Esophagus muscularis mucosa (tissue), 4 donors: ENCODE measurements around the gene CHST5. TPM values are rescaled to one million over a fixed set of nuclear protein-coding genes. Genes with fewer than 3 reads are reported as not detected.

Experiments
- DNase-seq: peaks from one replicate; pipeline ENCODE4 v3.0.0-alpha.2; 2017; ENCODE audit errors: extremely low spot score
- H3K27ac ChIP-seq, 4 donors: fragments of 200-600 bp; sonication (generic); replicated peaks in 1 of 4; 1 replicate in 3 of 4; 2 replicates in 1 of 4; pipeline ENCODE4 v1.5.1; 2016 to 2019; ENCODE audit warnings: mild to moderate bottlenecking in 1 of 4
- H3K27me3 ChIP-seq, 4 donors: fragments of 200-600 bp; sonication (generic); one replicate each; pipeline versions ENCODE4 v1.5.1 to v1.6.0; 2016 to 2019
- H3K36me3 ChIP-seq, 4 donors: fragments of 200-600 bp; sonication (generic); one replicate each; pipeline ENCODE4 v1.5.1; 2016 to 2019
- H3K4me1 ChIP-seq, 4 donors: fragments of 200-600 bp; sonication (generic); one replicate each; pipeline ENCODE4 v1.5.1; 2016 to 2019
- H3K4me3 ChIP-seq, 4 donors: fragments of 200-600 bp; sonication (generic); 1 replicate in 2 of 4; 2 replicates in 2 of 4; pipeline ENCODE4 v1.5.1; 2016 to 2019; ENCODE audit warnings: mild to moderate bottlenecking in 4 of 4, moderate library complexity in 1 of 4
- H3K9me3 ChIP-seq, 4 donors: fragments of 200-600 bp; sonication (generic); 1 replicate in 3 of 4; 2 replicates in 1 of 4; pipeline ENCODE4 v1.5.1; 2016 to 2019
- EP300 ChIP-seq: sonication (generic); formaldehyde crosslinking; IDR thresholded peaks from one replicate; pipeline ENCODE4 v1.6.1; 2017; ENCODE audit warnings: antibody characterized with exemption
- POLR2A ChIP-seq: fragments of 450-650 bp; IDR thresholded peaks from one replicate; pipeline ENCODE4 v1.6.1; 2017; ENCODE audit warnings: antibody characterized with exemption, moderate library complexity, mild to moderate bottlenecking, low read depth
- POLR2AphosphoS5 ChIP-seq, 2 donors: sonication (generic); formaldehyde crosslinking; IDR thresholded peaks; one replicate each; pipeline ENCODE4 v1.6.1; 2017; ENCODE audit warnings: antibody characterized with exemption in 2 of 2
- WGBS: methylation state at CpG from one replicate; pipeline ENCODE4 v1.1.5; 2018; 5-methylcytosine and 5-hydroxymethylcytosine counted together
- intact Hi-C: fragments of 100-400 bp; cut with DNase I; formaldehyde crosslinking; loops from one replicate; pipeline ENCODE4 v1.15.1; 2023
- total RNA-seq, 4 donors: library from RNA; depleted of rRNA; stranded (reverse); fragments of >200 nt; gene quantifications; one replicate each; pipeline versions ENCODE4 v1.1.0 to v1.2.1, GENCODE V29; 2016
- TF ChIP-seq, protein P1 (sequence below), 3 experiments: fragments of 200-600 bp in 2 of 3; fragments of 450-650 bp in 1 of 3; sonication (generic) in 2 of 3; IDR thresholded peaks; one replicate each; pipeline ENCODE4 v1.5.1; 2017 to 2019; ENCODE audit warnings: antibody characterized with exemption in 3 of 3, mild to moderate bottlenecking in 2 of 3, moderate library complexity in 1 of 3

CHST5 gene
- total RNA-seq, result not detected

DNA sequence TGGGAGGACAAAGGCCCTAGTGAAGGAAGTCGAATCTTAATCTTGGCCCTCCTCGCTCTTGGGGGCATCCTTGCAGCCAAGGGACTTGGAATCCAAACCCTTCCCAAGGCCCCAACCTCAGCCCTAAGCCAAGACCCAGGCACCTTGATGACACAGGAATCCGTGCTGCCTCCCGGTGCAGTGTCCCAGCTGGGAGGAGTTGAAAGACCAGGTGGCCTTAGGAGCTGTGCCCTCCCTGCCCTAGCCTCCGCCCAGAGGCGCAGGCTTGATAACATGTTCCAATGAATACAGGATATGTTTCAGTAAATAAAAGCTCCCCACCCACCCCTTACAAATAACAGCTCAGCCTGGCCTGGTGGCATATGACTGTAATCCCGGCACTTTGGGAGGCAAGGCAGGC is at the start of gene CHST5:
CHST5 (minus strand) TSS at position 208 of the 400 bp plus-strand sequence. CDS start 5,724 bp downstream, outside the sequence.
- 89% methylated on average over 4 of the region's 7 CpGs for WGBS
- H3K27ac ChIP-seq, result no peak within 1 kb of the TSS
- no peak within 1 kb of the TSS for H3K4me3 ChIP-seq
- intact Hi-C loops, result no loop called here
- TF ChIP-seq EP300, result no peak
- TF ChIP-seq, protein P1, sequence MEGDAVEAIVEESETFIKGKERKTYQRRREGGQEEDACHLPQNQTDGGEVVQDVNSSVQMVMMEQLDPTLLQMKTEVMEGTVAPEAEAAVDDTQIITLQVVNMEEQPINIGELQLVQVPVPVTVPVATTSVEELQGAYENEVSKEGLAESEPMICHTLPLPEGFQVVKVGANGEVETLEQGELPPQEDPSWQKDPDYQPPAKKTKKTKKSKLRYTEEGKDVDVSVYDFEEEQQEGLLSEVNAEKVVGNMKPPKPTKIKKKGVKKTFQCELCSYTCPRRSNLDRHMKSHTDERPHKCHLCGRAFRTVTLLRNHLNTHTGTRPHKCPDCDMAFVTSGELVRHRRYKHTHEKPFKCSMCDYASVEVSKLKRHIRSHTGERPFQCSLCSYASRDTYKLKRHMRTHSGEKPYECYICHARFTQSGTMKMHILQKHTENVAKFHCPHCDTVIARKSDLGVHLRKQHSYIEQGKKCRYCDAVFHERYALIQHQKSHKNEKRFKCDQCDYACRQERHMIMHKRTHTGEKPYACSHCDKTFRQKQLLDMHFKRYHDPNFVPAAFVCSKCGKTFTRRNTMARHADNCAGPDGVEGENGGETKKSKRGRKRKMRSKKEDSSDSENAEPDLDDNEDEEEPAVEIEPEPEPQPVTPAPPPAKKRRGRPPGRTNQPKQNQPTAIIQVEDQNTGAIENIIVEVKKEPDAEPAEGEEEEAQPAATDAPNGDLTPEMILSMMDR (IDR thresholded peaks at IDR 0.05), result no peak
- no peak for TF ChIP-seq POLR2AphosphoS5 (IDR thresholded peaks at IDR 0.05)
- TF ChIP-seq POLR2A, result no peak
- peaks cover 0 to 5% (median 0%) of the 10 kb centered on the region in 4 donors for H3K36me3 ChIP-seq
- H3K9me3 ChIP-seq, result no peaks in the 10 kb centered on the region
- no peak for DNase-seq
- no peaks in the 10 kb centered on the region for H3K4me1 ChIP-seq
- H3K27me3 ChIP-seq, result no peaks in the 10 kb centered on the region

DNA sequence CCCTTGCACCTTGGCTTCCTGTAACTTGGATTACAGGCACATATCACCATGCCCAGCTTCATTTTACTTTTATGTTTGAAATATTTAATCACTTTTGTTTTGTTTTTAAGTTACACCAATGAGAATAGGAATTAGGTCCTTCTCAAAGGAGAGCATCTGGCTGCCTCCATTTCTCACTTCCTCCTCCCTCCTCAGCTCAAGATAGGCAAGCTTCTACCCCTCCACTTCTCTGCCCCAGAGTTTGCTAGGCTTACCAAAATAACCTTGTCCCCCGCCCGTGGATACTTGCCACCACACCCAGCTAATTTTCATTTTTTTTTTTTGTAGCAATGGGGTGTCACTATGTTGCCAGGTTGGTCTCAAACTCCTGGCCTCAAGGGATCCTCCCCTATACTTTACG is 48.2 kb upstream of the CHST5 start:
- Histone ChIP-seq H3K27ac (no peak overlapping the region), H3K4me3 (no peak overlapping the region), H3K27me3 (no peaks in the 10 kb centered on the region), H3K9me3 (no peaks in the 10 kb centered on the region), H3K36me3 (peaks cover 5 to 26% (median 14%) of the 10 kb centered on the region in 4 donors), H3K4me1 (peaks cover 0 to 5% (median 4%) of the 10 kb centered on the region in 4 donors)
- TF ChIP-seq EP300, result no peak
- TF ChIP-seq POLR2A, result no peak
- TF ChIP-seq, protein P1 (IDR thresholded peaks at IDR 0.05), result no peak
- DNase-seq, result no peak
- intact Hi-C loops, result no loop called here
- 77% methylated on average over 3 of the region's 3 CpGs for WGBS

DNA sequence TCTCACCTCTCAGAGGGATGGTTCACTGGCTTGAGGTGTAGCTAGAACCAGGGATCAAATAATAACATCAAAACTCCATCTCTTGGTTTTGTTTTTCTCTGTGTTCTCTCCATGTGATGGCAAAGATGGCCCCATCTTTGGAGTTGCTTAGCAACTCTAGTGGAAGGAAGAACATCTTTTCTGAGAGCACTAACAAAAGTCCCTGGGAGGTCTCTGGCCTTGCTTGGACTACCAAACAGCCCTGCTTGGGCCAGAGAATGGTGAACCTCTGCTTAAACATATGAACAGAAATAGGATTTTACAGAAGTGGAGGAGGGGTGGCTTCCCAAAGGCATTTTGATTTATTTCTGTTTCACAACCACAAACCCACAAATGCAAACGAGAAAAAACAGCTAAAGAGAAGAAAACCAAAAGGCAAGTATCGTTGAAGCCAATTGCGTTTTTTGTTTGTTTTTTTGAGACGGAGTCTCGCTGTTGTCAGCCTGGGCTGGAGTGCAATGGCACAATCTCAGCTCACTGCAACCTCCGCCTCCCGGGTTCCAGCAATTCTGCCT is 43.5 kb upstream of the CHST5 start:
- Histone ChIP-seq H3K36me3 (peaks cover 28 to 67% (median 54%) of the 10 kb centered on the region in 4 donors), H3K27ac (no peak overlapping the region), H3K27me3 (no peaks in the 10 kb centered on the region), H3K4me1 (peaks cover 0 to 3% (median 0%) of the 10 kb centered on the region in 4 donors), H3K4me3 (no peak overlapping the region), H3K9me3 (no peaks in the 10 kb centered on the region)
- WGBS, result 91% methylated on average over 7 of the region's 7 CpGs
- TF ChIP-seq POLR2A (no peak), EP300 (no peak), POLR2AphosphoS5 (IDR thresholded peaks at IDR 0.05) (no peak)
- TF ChIP-seq, protein P1 (IDR thresholded peaks at IDR 0.05), result no peak
- DNase-seq, result no peak
- intact Hi-C loops, result no loop called here

- Histone ChIP-seq H3K9me3 (no peaks in the 10 kb centered on the region), H3K36me3 (peaks cover 28 to 72% (median 61%) of the 10 kb centered on the region in 4 donors), H3K27me3 (no peaks in the 10 kb centered on the region), H3K27ac (no peak overlapping the region), H3K4me3 (no peak overlapping the region), H3K4me1 (peaks cover under 1 to 4% (median 2%) of the 10 kb centered on the region in 4 donors)
- TF ChIP-seq POLR2AphosphoS5 (IDR thresholded peaks at IDR 0.05), result no peak
- no peak for TF ChIP-seq POLR2A
- TF ChIP-seq, protein P1 (IDR thresholded peaks at IDR 0.05), result no peak
- TF ChIP-seq EP300, result no peak
- 88% methylated on average over 2 of the region's 2 CpGs for WGBS
- DNase-seq, result no peak
- intact Hi-C loops, result no loop called here
Measured at GRCh38 chr16:75578725-75579124, 42.8 kb upstream of the CHST5 start.

- Histone ChIP-seq H3K4me1 (peaks cover 5 to 10% (median 6%) of the 10 kb centered on the region in 4 donors), H3K36me3 (peaks cover 28 to 77% (median 66%) of the 10 kb centered on the region in 4 donors), H3K27ac (no peak overlapping the region), H3K27me3 (no peaks in the 10 kb centered on the region), H3K4me3 (no peak overlapping the region), H3K9me3 (no peaks in the 10 kb centered on the region)
- WGBS, result 94% methylated on average over 7 of the region's 7 CpGs
- TF ChIP-seq EP300 (no peak), POLR2A (no peak), POLR2AphosphoS5 (IDR thresholded peaks at IDR 0.05) (no peak)
- TF ChIP-seq, protein P1 (IDR thresholded peaks at IDR 0.05), result no peak
- no peak for DNase-seq
- intact Hi-C loops, result no loop called here
Measured at GRCh38 chr16:75578212-75578611, 42.3 kb upstream of the CHST5 start.
